T-helper 2 cell (primary cell): Measurements from ENCODE around the gene COL5A2.

Source experiments
- DNase-seq, 5 experiments: peaks; one replicate each; pipeline versions ENCODE4 v3.0.0 to v3.0.0-alpha.2; 2012 to 2022
- total RNA-seq, 2 donors: gene quantifications; one replicate each; lab custom pipeline; 2026; lab: John Stamatoyannopoulos, UW

The COL5A2 gene
- 0 to 1.0 reads per million in 2 donors for total RNA-seq

DNA sequence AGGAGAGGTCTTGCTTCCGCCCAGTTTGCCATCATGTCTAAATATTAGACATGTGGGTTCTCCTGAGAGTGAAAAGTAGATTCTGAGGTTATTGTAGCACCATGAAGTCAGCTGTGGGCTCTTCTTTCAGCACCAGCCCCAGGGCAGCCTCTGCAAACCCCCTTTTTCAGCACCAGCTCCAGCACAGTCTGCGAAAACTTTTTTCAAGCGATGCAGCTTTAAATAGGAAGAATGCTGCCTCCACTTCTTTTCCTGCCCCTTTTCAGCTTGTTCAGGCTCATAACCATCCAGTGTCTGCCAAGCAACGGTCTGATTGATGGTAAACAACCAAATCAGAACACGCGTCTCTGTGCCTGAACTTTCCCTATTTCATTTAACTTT lies at the start of gene COL5A2:
Gene COL5A2 (minus strand): TSS at position 192 of the 381 bp plus-strand sequence. CDS start 157 bp downstream, at position 35.
- DNase-seq = no peak

- DNase-seq = no peak
Observed at GRCh38 chr2:189226017-189226416, 46.5 kb upstream of the COL5A2 start.

DNA sequence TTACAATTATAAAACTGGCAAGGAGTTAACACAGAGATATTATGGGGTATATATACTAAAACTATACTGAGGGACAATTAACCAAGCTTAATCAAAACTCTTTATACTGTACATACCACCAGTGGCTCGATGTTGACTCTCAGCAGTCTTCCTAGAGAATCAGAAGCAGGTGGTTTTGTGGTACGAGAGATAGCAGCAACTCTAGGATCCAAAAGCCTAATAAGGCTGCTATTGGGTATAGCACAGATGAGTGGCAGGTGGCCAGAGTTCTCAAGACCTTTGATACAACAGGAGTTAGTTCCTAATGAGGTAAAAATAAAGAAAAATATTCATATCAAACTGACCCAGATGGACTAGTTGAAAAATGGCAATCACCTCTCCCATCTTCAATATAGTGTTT lies 45.5 kb upstream of the COL5A2 start:
- DNase-seq = no peak

DNA sequence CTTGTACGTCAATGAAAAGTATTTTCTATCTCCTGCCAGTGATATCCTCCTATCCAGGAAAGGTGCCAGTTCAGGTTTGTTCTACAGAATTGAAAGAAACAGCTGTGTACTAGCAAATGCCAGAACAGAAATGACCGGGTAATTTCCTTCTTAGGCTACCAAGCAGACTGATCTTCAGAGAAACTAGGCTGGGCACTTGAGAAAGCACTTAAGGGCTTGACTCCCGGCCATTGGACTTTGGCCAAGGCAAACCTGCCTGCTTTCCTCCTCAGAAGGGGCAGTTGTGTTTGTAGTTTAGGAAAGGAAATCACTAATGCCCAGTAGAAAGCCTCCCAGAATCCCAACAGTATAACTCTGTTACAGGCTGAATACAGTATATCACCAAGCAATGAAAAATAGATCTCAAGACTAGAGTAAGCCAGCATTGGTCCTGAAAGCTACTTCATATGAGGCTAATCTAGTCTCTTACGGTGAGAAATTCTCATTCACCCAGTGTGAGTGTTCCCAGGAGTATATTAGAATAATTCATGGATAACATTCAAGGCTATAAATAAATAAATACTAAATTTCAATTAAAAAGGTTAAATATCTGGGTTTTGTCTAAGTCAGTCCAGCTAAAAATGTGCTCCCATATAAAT lies 43.0 kb upstream of the COL5A2 start:
- DNase-seq = no peak

- DNase-seq = no peak
Observed at GRCh38 chr2:189221811-189222467, 42.4 kb upstream of the COL5A2 start.

GRCh38 chr2:189218236-189218635 lies 38.7 kb upstream of the COL5A2 start:
- no peak for DNase-seq

- DNase-seq = no peak
Observed at GRCh38 chr2:189217541-189217940, 38.0 kb upstream of the COL5A2 start.

GRCh38 chr2:189217051-189217450 lies 37.5 kb upstream of the COL5A2 start:
- DNase-seq = no peak

- DNase-seq = no peak
Observed at GRCh38 chr2:189214484-189214883, 34.9 kb upstream of the COL5A2 start.

- no peak for DNase-seq
Observed at GRCh38 chr2:189213250-189213649, 33.7 kb upstream of the COL5A2 start.

DNA sequence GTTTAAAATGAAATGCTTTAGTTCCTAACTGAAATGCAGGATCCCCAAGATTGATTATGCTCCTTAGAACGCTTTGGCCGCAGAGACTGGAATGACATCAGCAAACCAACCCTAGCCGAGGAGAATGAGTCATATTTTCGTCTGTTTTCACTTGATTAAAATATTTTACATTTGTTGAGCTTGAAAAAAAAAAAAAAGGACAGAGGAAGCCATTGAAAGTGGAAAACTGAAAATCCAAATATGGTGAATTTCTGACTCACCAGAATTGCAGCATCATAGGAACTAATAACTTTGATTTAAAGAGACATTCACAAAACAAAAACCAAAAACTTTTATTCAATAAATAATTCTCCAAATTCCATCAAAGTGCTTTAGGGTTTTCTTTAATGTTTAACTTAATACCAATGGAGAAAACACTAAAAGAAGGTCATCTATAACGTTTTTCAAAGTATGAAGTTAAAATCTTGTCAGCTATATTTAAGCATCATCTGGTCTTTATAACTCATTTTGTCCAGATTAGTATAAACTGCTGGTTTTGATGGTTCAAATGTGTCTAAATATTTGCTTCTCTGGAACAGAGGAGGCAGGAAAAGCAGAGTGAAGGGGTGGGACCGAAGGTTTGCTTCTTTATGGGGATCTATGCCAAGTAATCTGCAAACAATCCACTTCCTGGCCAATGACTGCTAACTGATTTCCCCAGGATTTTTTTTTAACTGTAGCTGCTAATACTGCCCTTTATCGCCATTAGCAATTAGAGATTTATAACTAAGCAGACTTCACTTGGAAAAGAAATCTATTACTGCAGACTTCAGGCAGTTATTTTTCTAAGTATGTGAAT lies 30.9 kb upstream of the COL5A2 start:
- peak in 1 of 5 experiments; percentile 50 for DNase-seq

GRCh38 chr2:189208254-189208653 lies 28.7 kb upstream of the COL5A2 start:
- no peak for DNase-seq

DNA sequence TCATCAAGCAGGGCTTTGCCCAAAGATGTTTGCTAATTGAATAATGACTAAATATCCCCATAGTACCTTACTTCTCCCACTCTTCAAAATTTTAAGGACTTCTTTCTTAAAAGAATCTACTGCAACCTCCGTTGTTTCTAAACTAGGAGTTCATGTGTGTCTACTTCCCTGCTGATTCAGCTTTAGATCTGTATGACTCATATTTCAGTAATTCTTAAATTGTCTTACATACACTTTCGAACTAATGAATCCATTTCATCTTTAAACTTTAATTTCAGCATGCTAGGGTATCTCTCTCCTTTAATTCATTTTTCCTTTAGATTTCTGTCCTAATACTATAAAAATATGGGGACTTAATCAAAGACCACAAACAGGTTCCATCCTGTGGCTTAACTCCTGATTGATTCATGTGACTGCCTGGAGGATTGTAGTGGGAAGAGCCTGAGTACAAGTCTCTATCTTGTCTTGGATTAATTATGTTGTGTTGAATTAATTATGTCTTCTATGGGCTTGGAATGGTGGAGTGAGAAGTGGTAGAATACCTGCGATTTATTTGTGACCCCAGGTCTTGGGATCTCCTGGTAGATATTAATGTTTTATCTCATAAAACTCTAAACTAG lies 24.9 kb upstream of the COL5A2 start:
- no peak for DNase-seq

DNA sequence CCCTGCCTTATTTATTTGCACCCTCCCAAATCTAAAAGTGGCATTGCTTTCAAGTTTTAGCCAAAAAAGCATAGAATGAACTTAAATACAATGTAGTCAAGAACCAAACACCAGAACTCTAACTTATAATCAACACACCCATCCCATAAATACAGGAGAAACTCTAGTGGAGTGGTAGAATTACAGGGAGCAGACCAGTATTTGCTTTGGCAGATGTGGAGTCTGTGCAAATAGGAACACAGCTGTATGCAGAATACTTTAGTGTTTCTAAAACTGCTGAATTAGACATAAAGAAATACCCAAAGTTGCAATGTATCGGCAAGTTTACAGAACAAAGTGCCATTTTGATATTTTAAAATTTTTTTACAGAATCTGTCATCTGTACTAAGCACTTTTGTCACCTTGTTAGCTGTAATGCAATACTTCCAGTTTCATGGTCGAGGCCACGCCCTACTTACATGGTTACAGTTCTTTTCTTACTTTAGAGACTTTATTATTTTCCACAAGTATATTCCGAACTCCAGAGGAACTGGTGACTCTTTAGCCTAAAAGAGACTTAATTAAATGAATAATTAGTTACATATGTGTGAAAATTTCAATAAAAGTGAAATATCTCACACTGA lies 23.7 kb upstream of the COL5A2 start:
- no peak for DNase-seq

DNA sequence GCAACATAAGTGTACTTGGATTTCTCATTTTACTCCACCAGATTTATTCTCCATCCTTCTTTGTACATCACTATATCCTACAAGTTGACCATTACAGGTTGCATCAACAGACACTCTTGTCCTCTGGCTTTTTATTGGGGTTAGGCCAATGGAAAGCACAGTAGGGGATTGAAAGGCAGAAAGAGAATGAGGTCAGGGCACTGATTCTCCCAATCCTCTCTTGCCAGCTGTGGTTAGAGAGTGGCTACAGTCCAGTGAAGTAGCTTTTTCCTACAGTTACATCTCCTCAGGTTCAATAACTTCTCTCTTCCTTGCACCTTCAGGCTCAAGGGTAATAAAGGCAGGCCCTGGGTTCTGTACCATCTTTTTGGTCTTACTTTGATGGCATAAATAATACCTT lies 20.2 kb upstream of the COL5A2 start:
- DNase-seq = no peak

- no peak for DNase-seq
Observed at GRCh38 chr2:189192766-189193165, 13.2 kb upstream of the COL5A2 start.

- DNase-seq = no peak
Observed at GRCh38 chr2:189191766-189192165, 12.2 kb upstream of the COL5A2 start.

DNA sequence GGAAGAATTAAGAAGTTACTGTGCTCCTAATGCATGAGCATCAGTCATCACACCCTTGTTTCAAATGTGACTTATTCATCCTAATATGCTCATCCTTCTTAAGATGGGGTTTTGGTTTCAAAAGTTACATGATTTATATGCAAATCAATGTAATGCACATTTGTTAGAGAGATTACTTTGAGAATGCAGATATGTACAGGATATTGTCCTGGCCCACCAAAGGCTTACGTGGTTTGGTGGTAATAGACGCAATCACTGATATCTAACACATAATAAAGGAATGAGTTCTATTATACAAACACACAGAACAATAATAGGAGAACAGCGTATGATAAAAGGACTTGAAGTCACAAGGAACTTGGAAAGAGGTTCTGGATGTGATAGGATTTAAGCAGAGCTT lies 11.1 kb upstream of the COL5A2 start:
- no peak for DNase-seq

GRCh38 chr2:189188115-189188805 lies 8.7 kb upstream of the COL5A2 start:
- no peak for DNase-seq

DNA sequence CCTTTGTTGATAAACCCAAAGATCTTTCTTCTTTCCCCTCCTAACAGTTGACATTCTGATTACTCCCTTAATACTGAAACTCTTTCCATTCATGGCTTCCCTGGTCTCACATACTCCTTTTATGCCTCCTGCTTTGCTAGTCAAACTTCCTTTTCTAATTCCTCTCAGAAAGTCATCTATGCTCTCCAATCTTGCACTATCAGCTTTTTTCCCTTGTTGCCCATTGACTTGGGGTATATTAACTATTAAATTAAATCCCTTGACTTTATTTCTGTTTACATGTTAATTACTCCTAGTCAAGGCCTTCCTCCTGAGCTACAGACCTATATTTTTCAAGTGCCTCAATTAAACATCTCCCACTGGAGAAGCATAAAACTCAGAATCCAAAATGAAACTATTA lies 3.6 kb upstream of the COL5A2 start:
- DNase-seq = no peak

DNA sequence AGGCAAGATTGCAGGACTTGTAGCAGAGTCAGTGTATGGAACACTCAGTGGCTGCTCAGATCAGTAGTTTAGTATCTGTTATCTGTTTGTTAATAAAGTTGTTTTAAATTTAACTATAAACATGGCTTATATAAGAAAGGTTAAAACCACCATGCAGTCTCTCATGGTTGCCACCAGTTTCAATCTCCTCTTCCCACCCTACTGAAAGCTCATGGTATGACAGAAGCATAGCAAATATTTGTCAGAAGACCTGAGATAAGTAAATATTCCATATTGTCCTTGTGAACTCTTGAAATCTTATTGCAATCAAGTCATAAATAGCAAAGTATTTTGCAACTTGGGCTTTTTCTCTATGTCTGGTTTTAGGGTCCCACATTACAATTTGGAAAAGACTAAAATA lies 2.1 kb upstream of the COL5A2 start:
- no peak for DNase-seq
